Heart left ventricle (tissue), 13 donors: ENCODE results near the gene NCL.

ENCODE experiments used
- POLR2A ChIP-seq, 2 donors: fragments of 450-650 bp; IDR thresholded peaks; one replicate each; pipeline ENCODE4 v1.6.1; 2017; ENCODE audit warnings: antibody characterized with exemption in 2 of 2, mild to moderate bottlenecking in 2 of 2, moderate library complexity in 2 of 2
- TF ChIP-seq, protein P1 (sequence below), 12 donors: fragments of 200-600 bp; sonication (generic) in 4 of 12; IDR thresholded peaks; one replicate each; pipeline versions ENCODE4 v1.5.0 to v1.8.0; 2018 to 2022; ENCODE audit warnings: antibody characterized with exemption in 12 of 12, mild to moderate bottlenecking in 5 of 12
- donor health status: ischemic (EF 13 %, LVEDD 7.1; RV severe dilation, severe dysfunction).
- donor health status: DM: no; HTN: yes; CAD: no.
- donor health status: DM: no; HTN: no; CAD: no.
- donor health status: ischemic (EF 25% LVEDD 6.9; RV normal size, moderate dysfunction).
- donor health status: ischemic (EF 25% LVEDD 5.7; RV mildly dilated, moderate dysfunction).
- donor health status: ischemic (EF 35%, LVEDD 5.7; RV mildly dilated, moderate dysfunction).
- donor health status: nonischemic (EF 11% LVEDD 7.7; RV severe dilation, severe dysfunction).
- donor health status: DM: yes; HTN: yes; CAD: no.
- donor health status: PGD.
- donor health status: ischemic (EF 29% LVEDD 5.4; RV normal size, mild dysfunction).
- donor health status: nonischemic (EF 23%, LVEDD 6.1; RV moderate dilation, normal function).

DNA sequence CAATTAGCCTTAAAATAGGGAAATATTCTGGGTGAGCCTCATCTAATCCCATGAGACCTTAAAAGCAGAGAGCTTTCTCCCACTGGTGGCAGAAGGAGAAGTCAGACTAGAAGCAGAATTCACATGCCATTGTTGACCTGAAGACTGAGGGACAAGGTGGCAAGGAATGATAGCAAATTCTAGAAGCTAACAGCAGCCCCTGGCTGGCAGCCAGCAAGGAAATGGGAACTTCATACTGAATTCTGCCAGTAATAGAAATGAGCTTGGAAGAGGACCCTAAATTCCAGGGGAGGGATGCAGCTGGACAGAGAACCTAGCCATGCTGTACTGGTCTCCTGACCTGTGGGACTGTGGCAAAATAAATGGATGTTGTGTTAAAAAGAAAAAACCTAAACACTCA lies 49.3 kb downstream of the NCL start:
- TF ChIP-seq, protein P1, sequence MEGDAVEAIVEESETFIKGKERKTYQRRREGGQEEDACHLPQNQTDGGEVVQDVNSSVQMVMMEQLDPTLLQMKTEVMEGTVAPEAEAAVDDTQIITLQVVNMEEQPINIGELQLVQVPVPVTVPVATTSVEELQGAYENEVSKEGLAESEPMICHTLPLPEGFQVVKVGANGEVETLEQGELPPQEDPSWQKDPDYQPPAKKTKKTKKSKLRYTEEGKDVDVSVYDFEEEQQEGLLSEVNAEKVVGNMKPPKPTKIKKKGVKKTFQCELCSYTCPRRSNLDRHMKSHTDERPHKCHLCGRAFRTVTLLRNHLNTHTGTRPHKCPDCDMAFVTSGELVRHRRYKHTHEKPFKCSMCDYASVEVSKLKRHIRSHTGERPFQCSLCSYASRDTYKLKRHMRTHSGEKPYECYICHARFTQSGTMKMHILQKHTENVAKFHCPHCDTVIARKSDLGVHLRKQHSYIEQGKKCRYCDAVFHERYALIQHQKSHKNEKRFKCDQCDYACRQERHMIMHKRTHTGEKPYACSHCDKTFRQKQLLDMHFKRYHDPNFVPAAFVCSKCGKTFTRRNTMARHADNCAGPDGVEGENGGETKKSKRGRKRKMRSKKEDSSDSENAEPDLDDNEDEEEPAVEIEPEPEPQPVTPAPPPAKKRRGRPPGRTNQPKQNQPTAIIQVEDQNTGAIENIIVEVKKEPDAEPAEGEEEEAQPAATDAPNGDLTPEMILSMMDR (IDR thresholded peaks at IDR 0.05): no peak
- no peak for TF ChIP-seq POLR2A (IDR thresholded peaks at IDR 0.05)
